Measurements from ENCODE around the gene TOLLIP.

GRCh38 chr11:1306186-1307162, 3.0 kb downstream of the TOLLIP start:
- TF ChIP-seq POLR2A (IDR thresholded peaks at IDR 0.05), result no peak
- no peak for TF ChIP-seq CTCF (IDR thresholded peaks at IDR 0.05)
